GM12865 (cell line): ENCODE data around the gene SSC5D.

Experiments used
- DNase-seq: peaks from one replicate; pipeline ENCODE4 v3.0.0; 2010; ENCODE audit warnings: low read depth
- H3K4me3 ChIP-seq: 2 replicates; pipeline ENCODE4 v1.5.1; 2011; ENCODE audit warnings: mild to moderate bottlenecking, low read depth, low read length, control low read depth
- CTCF ChIP-seq: IDR thresholded peaks from 2 replicates; pipeline ENCODE4 v1.5.1; 2011; ENCODE audit warnings: low read length, control low read depth, low read depth, inconsistent platforms; ENCODE audit not compliant: insufficient read depth; ENCODE audit errors: missing control alignments

The SSC5D gene

GRCh38 chr19:55451163-55451964, 36.9 kb upstream of the SSC5D start:
- H3K4me3 ChIP-seq, result no peak overlapping the region
- DNase-seq, result no peak
- TF ChIP-seq CTCF, result no peak

- DNase-seq, result no peak
- no peak for TF ChIP-seq CTCF
- H3K4me3 ChIP-seq, result no peak overlapping the region
These were observed 36.1 kb upstream of the SSC5D start for GRCh38 chr19:55451965-55452748.

GRCh38 chr19:55452749-55453346, 35.4 kb upstream of the SSC5D start:
- DNase-seq, result peak; percentile 31
- no peak for TF ChIP-seq CTCF
- no peak overlapping the region for H3K4me3 ChIP-seq

DNA sequence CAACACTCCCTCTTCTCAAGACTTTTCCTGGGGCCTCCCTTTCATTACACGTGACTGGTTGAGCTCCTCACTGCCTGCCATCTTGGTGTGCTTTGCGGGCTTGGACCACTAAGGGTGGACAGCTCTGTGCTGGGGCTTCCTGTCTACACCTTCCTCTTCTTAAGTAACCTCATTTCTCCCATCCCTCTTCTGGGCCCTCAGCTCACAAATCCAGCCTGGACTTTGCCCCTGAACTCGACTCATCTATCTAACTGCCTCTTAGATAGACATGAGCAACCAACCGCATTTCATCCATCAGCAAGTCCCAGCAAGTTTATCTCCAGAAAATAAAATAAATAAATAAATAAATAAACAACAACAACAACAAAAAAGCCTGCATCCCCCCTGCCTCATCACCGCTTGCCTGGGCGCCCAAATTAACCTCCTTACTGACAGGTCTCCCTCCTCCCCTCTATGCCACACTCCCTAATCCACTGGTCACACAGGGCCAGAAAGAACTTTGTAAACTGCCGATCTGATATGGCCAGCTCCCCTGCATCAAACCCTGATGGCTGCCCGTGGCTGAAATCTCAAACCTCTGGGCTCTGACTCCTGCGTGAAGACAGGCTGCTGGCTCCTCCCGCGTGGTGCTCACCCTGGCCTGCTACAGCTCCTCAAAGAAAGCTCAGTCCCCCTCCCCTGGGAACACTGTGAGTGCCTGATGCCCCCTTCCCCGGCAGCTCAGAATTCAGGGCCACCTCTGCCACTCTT, 34.5 kb upstream of the SSC5D start:
- DNase-seq, result no peak

DNA sequence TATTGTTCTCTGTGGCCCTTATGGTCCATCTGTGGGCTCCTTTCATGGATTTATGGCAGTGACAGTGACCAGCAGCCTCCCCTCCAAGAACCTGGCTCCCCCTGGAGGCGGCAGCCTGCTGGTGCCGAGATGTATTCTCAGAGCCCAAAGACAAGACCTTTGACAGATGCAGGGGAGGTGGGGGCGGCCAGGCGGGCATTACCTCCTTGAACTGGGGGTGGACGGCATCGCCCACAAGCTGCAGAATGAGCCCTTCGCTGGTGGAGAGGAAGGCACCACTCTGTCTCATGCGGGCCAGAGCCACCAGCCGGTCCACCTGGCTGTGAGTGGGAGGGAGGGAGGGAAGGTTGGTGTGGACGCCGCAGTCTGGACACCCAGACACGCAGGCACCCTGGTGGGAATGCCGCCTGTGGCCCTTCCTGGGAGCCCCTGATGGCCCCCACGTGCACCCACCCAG, 33.4 kb upstream of the SSC5D start:
- TF ChIP-seq CTCF, result peak; percentile 62
- peak; percentile 59 for DNase-seq
- H3K4me3 ChIP-seq, result no peak overlapping the region

More for the DNA sequence above, 34.5 kb upstream of the SSC5D start:
- no peak for TF ChIP-seq CTCF
- H3K4me3 ChIP-seq, result no peak overlapping the region

DNA sequence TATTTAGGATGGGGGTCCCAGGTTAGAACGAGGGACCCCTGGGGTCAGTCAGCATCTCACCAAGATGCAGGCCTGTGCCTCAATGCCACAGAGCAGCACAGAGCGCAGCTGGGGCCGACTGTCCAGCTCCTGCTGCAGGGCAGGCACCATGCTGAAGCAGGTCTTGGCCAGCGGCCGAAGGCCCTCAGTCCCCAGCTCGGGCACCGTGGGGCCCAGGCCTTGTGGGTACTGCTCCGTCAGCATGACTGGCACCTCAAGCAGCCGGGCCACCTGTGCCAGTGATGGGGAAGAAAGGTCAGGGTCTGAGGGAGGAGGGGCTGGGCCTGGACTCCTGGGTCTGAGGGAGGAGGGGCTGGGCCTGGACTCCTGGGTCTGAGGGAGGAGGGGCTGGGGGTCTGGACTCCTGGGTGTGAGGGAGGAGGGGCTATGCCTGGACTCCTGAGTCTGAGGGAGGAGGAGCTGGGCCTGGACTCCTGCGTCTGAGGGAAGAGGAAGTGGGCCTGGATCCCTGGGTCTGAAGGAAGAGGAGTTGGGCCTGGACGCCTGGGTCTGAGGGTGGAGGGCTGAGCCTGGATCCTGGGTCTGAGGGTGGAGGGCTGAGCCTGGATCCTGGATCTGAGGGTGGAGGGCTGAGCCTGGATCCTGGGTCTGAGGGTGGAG, 32.5 kb upstream of the SSC5D start:
- no peak for TF ChIP-seq CTCF
- no peak overlapping the region for H3K4me3 ChIP-seq
- no peak for DNase-seq
